Activated CD8-positive, alpha-beta memory T cell treated with anti-CD3 and anti-CD28 coated beads, Interleukin-2, amount 50 U/mL, for 48 hours (primary cell): ENCODE measurements around the gene NPIPA8.
"Not testable (repeated sequence)": the region's sequence is repeated elsewhere in the genome, so short reads cannot be mapped to it uniquely, and the experiment has no call there.

Experiments used
- DNase-seq: peaks from one replicate; pipeline ENCODE4 v3.0.0-alpha.2; 2020

NPIPA8 gene

GRCh38 chr16:18336636-18337035 is at the start of gene NPIPA8:
NPIPA8 (minus strand) TSS chr16:18336736; CDS start chr16:18332662, 4,074 bp downstream.
- DNase-seq: not testable (repeated sequence)

GRCh38 chr16:18385285-18385684 is 48.7 kb upstream of the NPIPA8 start:
- not testable (repeated sequence) for DNase-seq

GRCh38 chr16:18384869-18385268 is 48.3 kb upstream of the NPIPA8 start:
- DNase-seq: not testable (repeated sequence)

- DNase-seq: not testable (repeated sequence)
These were observed 47.6 kb upstream of the NPIPA8 start for GRCh38 chr16:18384098-18384636.

- not testable (repeated sequence) for DNase-seq
These were observed 46.2 kb upstream of the NPIPA8 start for GRCh38 chr16:18382696-18383095.

- peak; percentile 12 for DNase-seq
These were observed 11.2 kb upstream of the NPIPA8 start for GRCh38 chr16:18347742-18348141.

- not testable (repeated sequence) for DNase-seq
These were observed 10.5 kb upstream of the NPIPA8 start for GRCh38 chr16:18346993-18347392.

GRCh38 chr16:18344634-18345033 is 8.1 kb upstream of the NPIPA8 start:
- DNase-seq: not testable (repeated sequence)

GRCh38 chr16:18341986-18342385 is 5.5 kb upstream of the NPIPA8 start:
- not testable (repeated sequence) for DNase-seq

- DNase-seq: not testable (repeated sequence)
These were observed 5.0 kb upstream of the NPIPA8 start for GRCh38 chr16:18341417-18341960.

GRCh38 chr16:18339210-18339609 is 2.7 kb upstream of the NPIPA8 start:
- not testable (repeated sequence) for DNase-seq

- not testable (repeated sequence) for DNase-seq
These were observed 24.7 kb downstream of the NPIPA8 start for GRCh38 chr16:18311811-18312210.

- not testable (repeated sequence) for DNase-seq
These were observed 27.4 kb downstream of the NPIPA8 start for GRCh38 chr16:18309159-18309558.

- not testable (repeated sequence) for DNase-seq
These were observed 29.3 kb downstream of the NPIPA8 start for GRCh38 chr16:18307241-18307640.

- not testable (repeated sequence) for DNase-seq
These were observed 30.5 kb downstream of the NPIPA8 start for GRCh38 chr16:18306066-18306465.

GRCh38 chr16:18303059-18303706 is 33.4 kb downstream of the NPIPA8 start:
- DNase-seq: not testable (repeated sequence)

GRCh38 chr16:18297714-18298113 is 38.8 kb downstream of the NPIPA8 start:
- not testable (repeated sequence) for DNase-seq

GRCh38 chr16:18296931-18297330 is 39.6 kb downstream of the NPIPA8 start:
- not testable (repeated sequence) for DNase-seq

GRCh38 chr16:18294371-18294770 is 42.2 kb downstream of the NPIPA8 start:
- not testable (repeated sequence) for DNase-seq

GRCh38 chr16:18293337-18293956 is 43.1 kb downstream of the NPIPA8 start:
- DNase-seq: not testable (repeated sequence)

- DNase-seq: not testable (repeated sequence)
These were observed 45.6 kb downstream of the NPIPA8 start for GRCh38 chr16:18290959-18291358.

- not testable (repeated sequence) for DNase-seq
These were observed 50.2 kb downstream of the NPIPA8 start for GRCh38 chr16:18286342-18286741.

GRCh38 chr16:18280319-18280718 is 56.2 kb downstream of the NPIPA8 start:
- DNase-seq: not testable (repeated sequence)

GRCh38 chr16:18276756-18277155 is 59.8 kb downstream of the NPIPA8 start:
- DNase-seq: not testable (repeated sequence)
